Thyroid gland (tissue), 4 donors: Measurements from ENCODE around the gene PWWP2A. TPM values are rescaled to one million over a fixed set of nuclear protein-coding genes. Genes with fewer than 3 reads are reported as not detected.

ENCODE experiments used
- DNase-seq, 2 donors: peaks; one replicate each; pipeline ENCODE4 v3.0.0-alpha.2; 2019
- H3K27ac ChIP-seq, 3 donors: fragments of 200-600 bp; sonication (generic); 1 replicate in 2 of 3; 2 replicates in 1 of 3; pipeline ENCODE4 v1.5.1; 2016 to 2019; ENCODE audit warnings: mild to moderate bottlenecking in 1 of 3, moderate library complexity in 1 of 3
- H3K27me3 ChIP-seq: fragments of 200-600 bp; sonication (generic); one replicate; pipeline ENCODE4 v1.5.1; 2019
- H3K36me3 ChIP-seq, 2 donors: fragments of 200-600 bp; sonication (generic); one replicate each; pipeline ENCODE4 v1.5.1; 2016 to 2019
- H3K4me1 ChIP-seq, 2 donors: fragments of 200-600 bp; sonication (generic); one replicate each; pipeline ENCODE4 v1.5.1; 2017 to 2019
- H3K4me3 ChIP-seq, 3 donors: fragments of 200-600 bp; sonication (generic); replicated peaks in 1 of 3; 1 replicate in 2 of 3; 2 replicates in 1 of 3; pipeline ENCODE4 v1.5.1; 2016; ENCODE audit warnings: mild to moderate bottlenecking in 1 of 3
- H3K9me3 ChIP-seq: fragments of 200-600 bp; sonication (generic); one replicate; pipeline ENCODE4 v1.5.1; 2017
- CTCF ChIP-seq, 6 experiments: fragments of 200-600 bp in 3 of 6; fragments of 450-650 bp in 3 of 6; sonication (generic) in 3 of 6; IDR thresholded peaks; one replicate each; pipeline ENCODE4 v1.5.1; 2016 to 2019; ENCODE audit warnings: antibody characterized with exemption in 6 of 6, mild to moderate bottlenecking in 2 of 6, inconsistent platforms in 1 of 6, moderate library complexity in 1 of 6
- POLR2A ChIP-seq, 2 donors: fragments of 450-650 bp; IDR thresholded peaks; one replicate each; pipeline ENCODE4 v1.6.1; 2017; ENCODE audit warnings: antibody characterized with exemption in 2 of 2, mild to moderate bottlenecking in 2 of 2, moderate library complexity in 1 of 2
- WGBS, 2 donors: methylation state at CpG; one replicate each; pipeline ENCODE4 v1.1.5; 2017; 5-methylcytosine and 5-hydroxymethylcytosine counted together
- intact Hi-C: fragments of 100-400 bp; cut with DNase I; formaldehyde crosslinking; loops from one replicate; pipeline ENCODE4 v1.15.1; 2023
- total RNA-seq, 4 donors: library from RNA; depleted of rRNA; stranded (reverse); fragments of >200 nt; gene quantifications; one replicate each; pipeline ENCODE4 v1.2.3, GENCODE V29; 2016

The PWWP2A gene
- total RNA-seq, 4 donors from 2014 or later: 28.9 to 57.3 (median 38.2) TPM

- Histone ChIP-seq H3K27me3 (no peaks in the 10 kb centered on the region), H3K36me3 (peaks cover 20 to 24% of the 10 kb centered on the region in 2 donors), H3K4me1 (no peaks in the 10 kb centered on the region), H3K27ac (no peak overlapping the region), H3K4me3 (no peak overlapping the region), H3K9me3 (no peaks in the 10 kb centered on the region)
- DNase-seq: no peak
- intact Hi-C loops: no loop called here
- WGBS, 2 donors: 94 to 97% methylated on average over 2 of the region's 2 CpGs
- no peak for TF ChIP-seq CTCF (IDR thresholded peaks at IDR 0.05)
- TF ChIP-seq POLR2A (IDR thresholded peaks at IDR 0.05): no peak
Observed at GRCh38 chr5:160054831-160055230, 64.4 kb downstream of the PWWP2A start.

GRCh38 chr5:160054047-160054446 is 65.2 kb downstream of the PWWP2A start:
- WGBS, 2 donors: 83 to 100% methylated on average over 1 of the region's 1 CpG
- DNase-seq: no peak
- Histone ChIP-seq H3K9me3 (no peaks in the 10 kb centered on the region), H3K36me3 (peaks cover 26 to 28% of the 10 kb centered on the region in 2 donors), H3K27me3 (no peaks in the 10 kb centered on the region), H3K4me1 (no peaks in the 10 kb centered on the region), H3K27ac (no peak overlapping the region), H3K4me3 (no peak overlapping the region)
- TF ChIP-seq CTCF (IDR thresholded peaks at IDR 0.05) (no peak), POLR2A (IDR thresholded peaks at IDR 0.05) (no peak)
- intact Hi-C loops: no loop called here

- no peaks in the 10 kb centered on the region for H3K27me3 ChIP-seq
- H3K4me3 ChIP-seq: no peak overlapping the region
- intact Hi-C loops: no loop called here
- no peak for DNase-seq
- H3K4me1 ChIP-seq: no peaks in the 10 kb centered on the region
- peaks cover 22% of the 10 kb centered on the region in 2 donors for H3K36me3 ChIP-seq
- H3K27ac ChIP-seq: no peak overlapping the region
- TF ChIP-seq POLR2A (IDR thresholded peaks at IDR 0.05) (no peak), CTCF (IDR thresholded peaks at IDR 0.05) (no peak)
- no peaks in the 10 kb centered on the region for H3K9me3 ChIP-seq
- WGBS, 2 donors: 82 to 96% methylated on average over 3 of the region's 3 CpGs
Observed at GRCh38 chr5:160049099-160049498, 70.2 kb downstream of the PWWP2A start.

- Histone ChIP-seq H3K27ac (no peak overlapping the region), H3K27me3 (no peaks in the 10 kb centered on the region), H3K4me3 (no peak overlapping the region), H3K36me3 (peaks cover 27 to 28% of the 10 kb centered on the region in 2 donors), H3K4me1 (no peaks in the 10 kb centered on the region), H3K9me3 (no peaks in the 10 kb centered on the region)
- 83 to 95% methylated on average over 9 of the region's 9 CpGs for WGBS, 2 donors
- intact Hi-C loops: no loop called here
- no peak for TF ChIP-seq CTCF (IDR thresholded peaks at IDR 0.05)
- no peak for TF ChIP-seq POLR2A (IDR thresholded peaks at IDR 0.05)
- DNase-seq: no peak
Observed at GRCh38 chr5:160048131-160048530, 71.1 kb downstream of the PWWP2A start.

GRCh38 chr5:160047423-160047822 is 71.8 kb downstream of the PWWP2A start:
- intact Hi-C loops: no loop called here

More at GRCh38 chr5:160047423-160047822, 71.8 kb downstream of the PWWP2A start:
- Histone ChIP-seq H3K36me3 (peaks cover 24 to 28% of the 10 kb centered on the region in 2 donors), H3K9me3 (no peaks in the 10 kb centered on the region), H3K4me3 (no peak overlapping the region), H3K27ac (no peak overlapping the region), H3K4me1 (no peaks in the 10 kb centered on the region), H3K27me3 (no peaks in the 10 kb centered on the region)
- TF ChIP-seq CTCF (IDR thresholded peaks at IDR 0.05): no peak
- TF ChIP-seq POLR2A (IDR thresholded peaks at IDR 0.05): no peak
- WGBS, 2 donors: 92 to 94% methylated on average over 3 of the region's 3 CpGs
- DNase-seq: no peak
